Measurements from ENCODE around the gene CTNNA3. TPM values are rescaled to one million over a fixed set of nuclear protein-coding genes. Genes with fewer than 3 reads are reported as not detected.

Gene CTNNA3
- total RNA-seq, 1 donor from 2014 or later, result 159 TPM

DNA sequence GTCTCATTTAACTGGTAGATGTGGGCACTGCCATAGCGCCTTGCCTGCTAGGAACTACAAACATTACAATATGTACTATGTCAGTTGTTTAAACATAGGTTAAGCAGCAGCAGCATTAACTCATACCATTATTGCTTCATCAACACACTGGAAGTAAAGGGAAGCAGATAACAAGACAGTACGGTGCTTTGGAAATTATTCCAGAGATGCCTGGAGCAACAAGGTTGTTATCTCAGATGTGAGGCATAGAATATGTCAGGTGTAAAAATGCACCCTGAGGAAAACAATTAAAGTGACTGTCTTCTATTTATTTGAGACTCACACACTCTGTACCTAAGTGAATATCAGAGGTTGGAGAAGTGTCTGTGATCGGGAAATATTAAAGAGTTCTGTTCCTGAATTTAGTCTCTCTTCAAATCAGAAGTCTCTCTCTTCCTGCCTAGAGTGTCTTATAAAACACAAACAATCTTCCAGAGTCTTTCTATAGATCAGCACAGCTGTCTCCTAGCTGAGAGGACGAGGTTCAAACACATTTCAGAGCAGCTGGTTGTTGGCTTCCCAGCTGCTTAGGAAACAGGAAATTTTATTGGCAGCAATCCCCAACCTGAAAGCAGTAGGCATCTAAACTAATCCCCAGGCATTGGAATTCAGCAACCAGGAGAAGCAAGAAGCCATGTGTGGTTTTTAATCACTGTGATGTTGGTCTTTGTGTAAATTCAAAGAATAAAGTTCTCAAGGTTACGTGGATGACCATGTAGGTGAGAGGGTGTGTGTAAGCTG lies 1764.5 kb downstream of the CTNNA3 start:
- Histone ChIP-seq H3K36me3 (no peaks in the 10 kb centered on the region), H3K9me3 (replicated peaks) (no peaks in the 10 kb centered on the region), H3K27ac (replicated peaks) (no peak overlapping the region), H3K4me1 (no peaks in the 10 kb centered on the region), H3K4me3 (no peak overlapping the region), H3K27me3 (ENCODE audit: low read depth) (no peaks in the 10 kb centered on the region)
- TF ChIP-seq, protein P1, sequence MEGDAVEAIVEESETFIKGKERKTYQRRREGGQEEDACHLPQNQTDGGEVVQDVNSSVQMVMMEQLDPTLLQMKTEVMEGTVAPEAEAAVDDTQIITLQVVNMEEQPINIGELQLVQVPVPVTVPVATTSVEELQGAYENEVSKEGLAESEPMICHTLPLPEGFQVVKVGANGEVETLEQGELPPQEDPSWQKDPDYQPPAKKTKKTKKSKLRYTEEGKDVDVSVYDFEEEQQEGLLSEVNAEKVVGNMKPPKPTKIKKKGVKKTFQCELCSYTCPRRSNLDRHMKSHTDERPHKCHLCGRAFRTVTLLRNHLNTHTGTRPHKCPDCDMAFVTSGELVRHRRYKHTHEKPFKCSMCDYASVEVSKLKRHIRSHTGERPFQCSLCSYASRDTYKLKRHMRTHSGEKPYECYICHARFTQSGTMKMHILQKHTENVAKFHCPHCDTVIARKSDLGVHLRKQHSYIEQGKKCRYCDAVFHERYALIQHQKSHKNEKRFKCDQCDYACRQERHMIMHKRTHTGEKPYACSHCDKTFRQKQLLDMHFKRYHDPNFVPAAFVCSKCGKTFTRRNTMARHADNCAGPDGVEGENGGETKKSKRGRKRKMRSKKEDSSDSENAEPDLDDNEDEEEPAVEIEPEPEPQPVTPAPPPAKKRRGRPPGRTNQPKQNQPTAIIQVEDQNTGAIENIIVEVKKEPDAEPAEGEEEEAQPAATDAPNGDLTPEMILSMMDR (IDR thresholded peaks at IDR 0.05; ENCODE audit: borderline replicate concordance), result no peak
- intact Hi-C loops (cut with micrococcal nuclease), result no loop called here
- no peak for DNase-seq

DNA sequence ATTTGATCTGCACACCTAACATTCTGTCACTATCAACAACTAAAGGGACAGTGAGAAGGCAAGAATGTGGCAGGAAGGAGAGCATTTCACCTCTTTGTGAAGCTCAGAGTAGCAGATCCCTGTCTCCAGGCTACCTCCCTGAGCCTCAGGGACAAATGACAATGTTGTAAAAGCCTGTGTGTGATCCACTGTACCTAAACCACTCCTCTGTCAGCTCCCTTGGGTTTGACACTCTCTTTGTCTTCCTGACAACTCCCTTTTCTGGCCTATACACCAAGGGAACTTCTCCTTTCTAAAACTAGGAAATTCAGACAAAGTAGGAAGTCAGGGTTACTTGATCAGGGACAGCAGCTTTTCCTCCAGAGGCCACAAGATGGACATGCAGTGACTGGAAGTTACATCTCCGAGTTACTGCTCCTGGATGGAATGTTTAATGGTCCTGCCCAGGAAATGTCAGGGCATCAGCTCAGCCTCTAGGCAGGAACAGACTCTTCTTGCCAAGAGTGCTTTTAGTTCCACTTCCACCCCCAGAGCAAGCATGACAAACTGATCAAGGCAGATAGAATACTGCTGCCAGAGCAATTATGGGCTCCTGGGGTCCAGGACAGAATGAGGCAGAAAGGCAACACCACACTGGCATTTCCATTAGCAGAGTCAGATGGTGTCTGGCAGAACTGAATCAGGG lies 1784.7 kb downstream of the CTNNA3 start:
- intact Hi-C loops (cut with micrococcal nuclease), result no loop called here
- Histone ChIP-seq H3K9me3 (replicated peaks) (no peaks in the 10 kb centered on the region), H3K4me1 (no peaks in the 10 kb centered on the region), H3K27me3 (ENCODE audit: low read depth) (no peaks in the 10 kb centered on the region), H3K4me3 (no peak overlapping the region), H3K36me3 (no peaks in the 10 kb centered on the region), H3K27ac (replicated peaks) (peak overlapping the region; percentile 21)
- TF ChIP-seq, protein P1 (IDR thresholded peaks at IDR 0.05; ENCODE audit: borderline replicate concordance), result no peak
- DNase-seq, result no peak

DNA sequence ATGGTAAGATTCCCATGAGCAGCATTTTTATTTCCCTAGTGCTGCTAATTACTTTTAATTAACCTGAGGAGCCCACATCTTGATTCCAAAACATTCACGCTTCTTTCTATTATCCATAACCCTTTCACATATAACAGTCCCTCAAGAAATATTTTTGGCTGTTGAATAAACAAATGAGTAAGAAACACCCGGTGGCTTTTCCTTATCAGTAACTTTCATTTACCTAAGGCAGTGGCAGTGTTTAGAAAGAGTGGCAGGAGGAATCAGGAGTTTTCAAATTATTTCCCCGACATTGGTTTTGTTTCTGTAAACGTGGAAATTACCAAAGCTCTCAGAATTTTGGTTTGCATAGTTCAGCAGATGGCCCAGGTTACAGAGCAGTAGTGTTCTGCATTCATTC lies 1785.8 kb downstream of the CTNNA3 start:
- Histone ChIP-seq H3K9me3 (replicated peaks) (no peaks in the 10 kb centered on the region), H3K36me3 (no peaks in the 10 kb centered on the region), H3K27ac (replicated peaks) (no peak overlapping the region), H3K4me1 (no peaks in the 10 kb centered on the region), H3K4me3 (no peak overlapping the region), H3K27me3 (ENCODE audit: low read depth) (no peaks in the 10 kb centered on the region)
- intact Hi-C loops (cut with micrococcal nuclease), result no loop called here
- TF ChIP-seq, protein P1 (IDR thresholded peaks at IDR 0.05; ENCODE audit: borderline replicate concordance), result no peak
- DNase-seq, result no peak

DNA sequence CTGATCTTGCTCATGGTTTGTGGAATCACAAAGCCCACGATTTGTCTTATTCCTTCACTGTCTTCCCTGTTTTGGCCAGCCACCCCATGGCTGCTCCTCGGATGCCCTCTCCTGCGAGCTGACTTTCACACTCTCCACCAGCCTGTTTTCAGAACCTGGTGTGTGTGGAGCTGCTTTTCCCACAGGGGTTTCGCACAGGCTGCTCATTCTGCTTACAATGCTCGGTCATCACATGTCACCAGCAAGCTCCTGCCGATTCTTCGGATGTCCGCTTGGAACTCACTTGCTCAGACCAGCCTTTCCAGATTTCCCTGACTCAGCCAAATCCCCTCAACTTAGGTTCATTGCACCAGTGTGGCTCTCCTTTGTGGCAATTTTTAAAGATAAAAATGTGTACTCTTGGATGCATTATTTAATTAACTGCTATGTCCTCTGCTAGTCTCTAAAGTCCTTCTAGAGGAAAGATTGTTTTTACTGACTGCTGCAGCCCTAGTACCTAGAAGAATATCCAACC lies 1788.7 kb downstream of the CTNNA3 start:
- DNase-seq, result no peak
- Histone ChIP-seq H3K4me3 (no peak overlapping the region), H3K36me3 (no peaks in the 10 kb centered on the region), H3K27ac (replicated peaks) (no peak overlapping the region), H3K27me3 (ENCODE audit: low read depth) (no peaks in the 10 kb centered on the region), H3K4me1 (no peaks in the 10 kb centered on the region), H3K9me3 (replicated peaks) (no peaks in the 10 kb centered on the region)
- TF ChIP-seq, protein P1 (IDR thresholded peaks at IDR 0.05; ENCODE audit: borderline replicate concordance), result no peak
- intact Hi-C loops (cut with micrococcal nuclease), result no loop called here

DNA sequence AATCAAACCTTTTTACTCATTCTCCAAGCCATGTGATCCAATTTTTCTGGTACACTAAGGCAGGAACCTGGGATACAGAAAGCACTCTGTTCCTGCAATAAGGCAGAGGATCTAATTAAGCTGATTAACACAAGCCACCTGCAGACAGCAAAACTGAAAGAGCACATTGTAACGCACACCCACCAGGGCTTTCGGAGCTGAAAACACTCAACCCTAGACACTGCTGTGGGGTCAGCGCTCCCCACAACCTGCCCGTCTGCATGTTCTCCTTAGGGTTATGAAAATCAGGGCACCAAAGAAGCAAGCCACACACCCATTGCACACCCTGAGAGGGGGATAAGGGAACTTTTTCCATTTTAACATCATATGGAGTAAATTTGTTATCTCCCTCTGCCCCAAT lies 1792.4 kb downstream of the CTNNA3 start:
- Histone ChIP-seq H3K4me1 (no peaks in the 10 kb centered on the region), H3K36me3 (no peaks in the 10 kb centered on the region), H3K4me3 (no peak overlapping the region), H3K27ac (replicated peaks) (no peak overlapping the region), H3K27me3 (ENCODE audit: low read depth) (no peaks in the 10 kb centered on the region), H3K9me3 (replicated peaks) (no peaks in the 10 kb centered on the region)
- TF ChIP-seq, protein P1 (IDR thresholded peaks at IDR 0.05; ENCODE audit: borderline replicate concordance), result no peak
- DNase-seq, result no peak
- intact Hi-C loops (cut with micrococcal nuclease), result no loop called here
